Esophagus muscularis mucosa (tissue), 4 donors: ENCODE results near the gene AKAP6.

Source experiments
- CTCF ChIP-seq, 3 experiments: fragments of 200-600 bp in 2 of 3; fragments of 450-650 bp in 1 of 3; sonication (generic) in 2 of 3; IDR thresholded peaks; one replicate each; pipeline ENCODE4 v1.5.1; 2017 to 2019; ENCODE audit warnings: antibody characterized with exemption in 3 of 3, mild to moderate bottlenecking in 2 of 3, moderate library complexity in 1 of 3
- EP300 ChIP-seq: sonication (generic); formaldehyde crosslinking; IDR thresholded peaks from one replicate; pipeline ENCODE4 v1.6.1; 2017; ENCODE audit warnings: antibody characterized with exemption
- POLR2A ChIP-seq: fragments of 450-650 bp; IDR thresholded peaks from one replicate; pipeline ENCODE4 v1.6.1; 2017; ENCODE audit warnings: antibody characterized with exemption, moderate library complexity, mild to moderate bottlenecking, low read depth
- POLR2AphosphoS5 ChIP-seq, 2 donors: sonication (generic); formaldehyde crosslinking; IDR thresholded peaks; one replicate each; pipeline ENCODE4 v1.6.1; 2017; ENCODE audit warnings: antibody characterized with exemption in 2 of 2

- TF ChIP-seq CTCF (IDR thresholded peaks at IDR 0.05) (no peak), POLR2A (no peak), POLR2AphosphoS5 (IDR thresholded peaks at IDR 0.05) (no peak), EP300 (no peak)
These were observed 395.9 kb downstream of the AKAP6 start for GRCh38 chr14:32724867-32725471.
